K562 (cell line): Measurements from ENCODE around the gene UGP2. TPM values are rescaled to one million over a fixed set of nuclear protein-coding genes. Genes with fewer than 3 reads are reported as not detected.

Experiments
- ATAC-seq: fragments of 200-7000 bp; cut with Tn5 transposase; 3 replicates; pipeline ENCODE4 v1.9.1; 2020; ENCODE audit warnings: moderate library complexity
- BruUV-seq: library from RNA; stranded (reverse); fragments of 400-500 nt; replicated peaks from 2 replicates; lab custom pipeline; 2021; lab: Mats Ljungman, UMichigan
- CTCF ChIA-PET: fragments of 300-600 bp; formaldehyde crosslinking; extraction: SDS; loops from one replicate; lab custom pipeline; 2021; ENCODE audit warnings: low intra/inter-chr PET ratio; lab: Yijun Ruan, JAX
- POLR2A ChIA-PET: fragments of 300-600, 350-650 bp; sonication (Branson Sonifier 250); formaldehyde crosslinking; extraction: SDS; loops from one replicate; lab custom pipeline; 2021; ENCODE audit warnings: antibody characterized with exemption, inconsistent platforms; lab: Yijun Ruan, JAX
- DNase-seq, 4 experiments: peaks; one replicate each; pipeline versions ENCODE4 v3.0.0 to v3.0.0-alpha.2; 2011 to 2018; ENCODE audit warnings: low spot score in 3 of 4, mixed read lengths in 3 of 4; ENCODE audit errors: extremely low read depth in 1 of 4
- FAIRE-seq: peaks from 2 replicates; lab custom pipeline; 2011; peaks lifted over from hg19 to GRCh38; lab: Jason Lieb, UNC
- H2AFZ ChIP-seq: 2 replicates; pipeline ENCODE4 v1.6.0; 2011; ENCODE audit warnings: low read depth, low read length, control low read depth, inconsistent platforms
- H3K27ac ChIP-seq: fragments of 200-600 bp; 3 replicates; pipeline ENCODE4 v1.8.0; 2011; ENCODE audit warnings: low read depth, mild to moderate bottlenecking, control low read depth, inconsistent platforms, low read length, moderate library complexity, mixed read lengths; ENCODE audit errors: extremely low read depth
- H3K27me3 ChIP-seq, 2 experiments: fragments of 300-600 bp in 1 of 2; 2 replicates in 1 of 2; 3 replicates in 1 of 2; pipeline versions ENCODE4 v1.6.0 to v1.8.0; 2011; ENCODE audit warnings: inconsistent platforms in 2 of 2, low read length in 2 of 2, mild to moderate bottlenecking in 1 of 2, mixed read lengths in 1 of 2, moderate library complexity in 1 of 2; ENCODE audit not compliant: control insufficient read depth in 2 of 2, insufficient read depth in 2 of 2
- H3K36me3 ChIP-seq: fragments of 300-600 bp; 3 replicates; pipeline ENCODE4 v1.8.0; 2011; ENCODE audit warnings: mild to moderate bottlenecking, low read length, inconsistent platforms; ENCODE audit not compliant: control insufficient read depth, insufficient read depth
- H3K4me1 ChIP-seq, 2 experiments: fragments of 200-600 bp in 1 of 2; replicated peaks in 1 of 2; 2 replicates in 1 of 2; 3 replicates in 1 of 2; pipeline versions ENCODE4 v1.5.1 to v1.8.0; 2011; ENCODE audit warnings: inconsistent platforms in 2 of 2, low read length in 2 of 2, mild to moderate bottlenecking in 1 of 2, mixed read lengths in 1 of 2, moderate library complexity in 1 of 2; ENCODE audit not compliant: control insufficient read depth in 2 of 2, insufficient read depth in 2 of 2
- H3K4me2 ChIP-seq: 2 replicates; pipeline ENCODE4 v1.6.1; 2011; ENCODE audit warnings: low read length, control low read depth, inconsistent platforms, mixed read lengths; ENCODE audit not compliant: insufficient read depth
- H3K4me3 ChIP-seq: fragments of 200-600 bp; sonication (generic), shearing (Covaris generic); 2 replicates; pipeline ENCODE4 v1.5.1; 2016; ENCODE audit warnings: control low read depth, inconsistent platforms
- H3K79me2 ChIP-seq: fragments of 200-600 bp; 3 replicates; pipeline ENCODE4 v1.8.0; 2011; ENCODE audit warnings: low read length, inconsistent platforms; ENCODE audit not compliant: control insufficient read depth, insufficient read depth
- H3K9ac ChIP-seq, 2 experiments: 2 replicates each; pipeline versions ENCODE4 v1.6.0 to v1.6.1; 2011; ENCODE audit warnings: low read depth in 2 of 2, low read length in 2 of 2, control low read depth in 1 of 2, inconsistent platforms in 1 of 2, mild to moderate bottlenecking in 1 of 2, mixed read lengths in 1 of 2; ENCODE audit not compliant: insufficient read depth in 1 of 2
- H3K9me1 ChIP-seq: one replicate; pipeline ENCODE4 v1.6.0; 2011; ENCODE audit warnings: inconsistent platforms, mild to moderate bottlenecking, low read length, moderate library complexity; ENCODE audit not compliant: control insufficient read depth, insufficient read depth
- H3K9me3 ChIP-seq: replicated peaks from 2 replicates; pipeline ENCODE4 v1.5.1; 2011; ENCODE audit warnings: low read depth, low read length, inconsistent platforms; ENCODE audit not compliant: control insufficient read depth, insufficient read depth
- H4K20me1 ChIP-seq: replicated peaks from 2 replicates; pipeline ENCODE4 v1.6.1; 2011; ENCODE audit warnings: low read length, inconsistent platforms, mixed read lengths; ENCODE audit not compliant: control insufficient read depth, insufficient read depth
- ETV1 ChIP-seq: fragments of 450-650 bp; conservative IDR thresholded peaks from 2 replicates; pipeline ENCODE4 v1.6.1; 2016; ENCODE audit warnings: missing genetic modification characterization, control low read depth, low read depth, missing compliant biosample characterization
- FOXM1 ChIP-seq, 2 experiments: fragments of 450-650 bp in 1 of 2; sonication (generic) in 1 of 2; formaldehyde crosslinking in 1 of 2; IDR thresholded peaks; 2 replicates each; pipeline versions ENCODE4 v1.6.1 to v1.9.0; 2017 to 2022; ENCODE audit warnings: low read depth in 2 of 2, mild to moderate bottlenecking in 2 of 2, missing genetic modification reagents in 1 of 2, moderate library complexity in 1 of 2
- MCM2 ChIP-seq: fragments of 450-650 bp; IDR thresholded peaks from 2 replicates; pipeline ENCODE4 v1.6.1; 2017; ENCODE audit warnings: low read depth, mild to moderate bottlenecking
- MIER1 ChIP-seq: fragments of 450-650 bp; IDR thresholded peaks from 2 replicates; pipeline ENCODE4 v1.6.1; 2016; ENCODE audit warnings: antibody characterized with exemption, mild to moderate bottlenecking, low read depth
- NFRKB ChIP-seq: fragments of 450-650 bp; IDR thresholded peaks from 2 replicates; pipeline ENCODE4 v1.6.1; 2016; ENCODE audit warnings: low read depth
- NR4A1 ChIP-seq, 2 experiments: fragments of 250-450 bp in 1 of 2; fragments of 450-650 bp in 1 of 2; sonication (Bioruptor Pico) in 1 of 2; IDR thresholded peaks; 2 replicates each; pipeline versions ENCODE4 v1.4.0 to v1.6.1; 2016 to 2020; ENCODE audit warnings: mild to moderate bottlenecking in 2 of 2, missing compliant biosample characterization in 1 of 2, missing genetic modification characterization in 1 of 2, moderate library complexity in 1 of 2
- TCF7 ChIP-seq: sonication (generic); IDR thresholded peaks from 2 replicates; pipeline ENCODE4 v1.6.1; 2016; ENCODE audit warnings: antibody characterized with exemption, borderline replicate concordance
- THRAP3 ChIP-seq: fragments of 450-650 bp; IDR thresholded peaks from 2 replicates; pipeline ENCODE4 v1.6.1; 2016; ENCODE audit warnings: mild to moderate bottlenecking, inconsistent platforms, borderline replicate concordance
- ZNF583 ChIP-seq: fragments of 250-450 bp; sonication (Bioruptor Pico); IDR thresholded peaks from 2 replicates; pipeline ENCODE4 v1.4.0; 2020
- ZSCAN32 ChIP-seq: fragments of 450-650 bp; formaldehyde crosslinking; IDR thresholded peaks from 2 replicates; pipeline ENCODE4 v1.4.0; 2020; ENCODE audit warnings: mild to moderate bottlenecking, moderate library complexity
- WGBS: fragments of 100-300 bp; shearing (Covaris generic); methylation state at CpG from one replicate; pipeline ENCODE4 v1.1.6; 2016; ENCODE audit warnings: low coverage, mixed read lengths; ENCODE audit not compliant: insufficient coverage; ENCODE audit errors: missing lambda C conversion rate; 5-methylcytosine and 5-hydroxymethylcytosine counted together
- in situ Hi-C: fragments of 300-500 bp; cut with MboI; formaldehyde crosslinking; loops from 4 replicates; pipeline ENCODE4 v1.15.0; 2018; ENCODE audit warnings: inconsistent platforms, mixed read lengths
- intact Hi-C: fragments of 100-400 bp; cut with micrococcal nuclease; formaldehyde crosslinking; loops from 2 replicates; pipeline ENCODE4 v1.14.2; 2022
- polyA plus RNA-seq, 8 experiments: library from polyadenylated mRNA; depleted of rRNA in 4 of 8; stranded (reverse) in 5 of 8; unstranded in 3 of 8; fragments of >200 nt; fragmentation: Nextera tagmentation in 2 of 8; fragmentation: Illumina TruSeq in 1 of 8; extraction: Ambion mirVana in 2 of 8; extraction: Trizol in 1 of 8; gene quantifications; 2 replicates each; pipeline versions ENCODE4 v1.2.1 to v1.2.3, GENCODE V29; 2011 to 2014; ENCODE audit warnings: inconsistent platforms in 1 of 8, missing spikeins in 1 of 8
- total RNA-seq, 7 experiments: library from RNA; depleted of rRNA in 6 of 7; stranded (reverse); fragments of >200 nt in 6 of 7; fragmentation: Illumina TruSeq in 2 of 7; extraction: Trizol in 2 of 7; gene quantifications; 2 replicates each; pipeline versions ENCODE4 v1.2.1 to v1.2.3, GENCODE V29; 2011 to 2021; ENCODE audit warnings: low replicate concordance in 1 of 7
- TF ChIP-seq, protein P1 (sequence below): fragments of 450-650 bp; IDR thresholded peaks from 2 replicates; pipeline ENCODE4 v1.6.1; 2018; ENCODE audit not compliant: partially characterized antibody
- TF ChIP-seq, protein P2 (sequence below): fragments of 450-650 bp; conservative IDR thresholded peaks from 2 replicates; pipeline ENCODE4 v1.6.1; 2016; ENCODE audit warnings: missing genetic modification characterization, low read depth, mild to moderate bottlenecking, missing compliant biosample characterization, moderate library complexity

UGP2 gene
- total and polyA plus RNA-seq, 9 of the 15 experiments (the other 6 are each of a cell fraction or from before 2014, with no cell fraction given): 25.2 to 69.3 (median 58.9) TPM

DNA sequence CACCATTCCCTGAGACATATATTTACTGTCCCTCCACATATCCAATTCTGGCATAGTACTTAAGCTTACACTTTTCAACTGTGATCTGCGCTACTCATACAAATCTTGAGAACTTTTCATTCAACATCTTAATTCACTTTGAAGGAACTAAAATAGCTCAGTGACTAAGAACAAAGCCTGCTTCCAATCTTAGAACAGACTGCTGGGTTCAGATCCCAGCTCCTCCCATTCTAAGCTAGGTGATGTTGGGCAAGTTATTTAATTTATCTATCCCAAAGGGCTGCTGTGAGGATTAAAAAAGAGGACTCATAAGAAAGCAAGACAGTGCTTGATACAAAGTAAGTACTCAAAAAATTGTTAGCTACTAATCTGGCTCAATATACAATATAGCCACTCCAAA lies 57.9 kb downstream of the UGP2 start:
- DNase-seq (no peak), ATAC-seq (no peak), FAIRE-seq (no peak)
- H4K20me1 ChIP-seq: no peaks in the 10 kb centered on the region
- no peak for TF ChIP-seq ZNF583 (CRISPR knock-in tag)
- no peak for TF ChIP-seq MCM2
- no peak for TF ChIP-seq NR4A1 (CRISPR knock-in tag; IDR thresholded peaks at IDR 0.05)
- TF ChIP-seq NR4A1 (tag; IDR thresholded peaks at IDR 0.05): no peak
- no peak for TF ChIP-seq ETV1 (tag)
- no peaks in the 10 kb centered on the region for H3K9me1 ChIP-seq
- 100% methylated on average over 1 of the region's 1 CpG for WGBS
- H3K4me2 ChIP-seq: no peak overlapping the region
- H3K4me1 ChIP-seq: no peaks in the 10 kb centered on the region
- H3K4me3 ChIP-seq: no peak overlapping the region
- intact Hi-C loops: no loop called here
- ChIA-PET POLR2A (interaction anchor here (0.6 kb wide), 1 partner anchor 315 kb away, joined by 3 read pairs; no protein-coding TSS in a partner anchor), CTCF (no interaction called here)
- no TSS peak for BruUV-seq
- no peaks in the 10 kb centered on the region for H3K27me3 ChIP-seq
- H3K79me2 ChIP-seq: no peaks in the 10 kb centered on the region
- peaks cover 33% of the 10 kb centered on the region; the same call in 1 of the 3 replicates for H3K36me3 ChIP-seq
- in situ Hi-C loops: no loop called here
- 0 out of 2 replicates have a peak, but pooled peaks cover 3% of the 10 kb centered on the region for H3K9me3 ChIP-seq
- H2AFZ ChIP-seq: no peak overlapping the region
- no peak overlapping the region for H3K9ac ChIP-seq
- no peak overlapping the region for H3K27ac ChIP-seq

DNA sequence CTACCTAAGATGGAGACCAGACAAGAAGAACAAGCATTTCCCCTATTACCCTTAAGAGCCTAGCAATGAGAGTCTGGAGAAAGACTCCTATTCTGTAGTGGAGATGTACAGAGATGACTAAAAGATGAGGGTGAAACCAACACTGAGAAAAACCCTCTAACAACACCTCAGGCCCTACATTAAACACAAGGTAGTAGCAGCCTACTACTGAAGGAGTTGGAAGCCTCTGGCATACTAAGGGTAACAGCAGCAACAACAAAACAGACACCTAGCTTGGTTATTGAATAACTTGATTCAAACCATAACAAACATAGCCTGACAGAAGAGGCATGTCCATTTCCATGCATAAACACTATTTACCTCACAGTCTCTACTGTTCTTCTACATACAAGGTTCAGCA lies 60.5 kb downstream of the UGP2 start:
- no peaks in the 10 kb centered on the region for H4K20me1 ChIP-seq
- H3K4me3 ChIP-seq: no peak overlapping the region
- no peaks in the 10 kb centered on the region for H3K79me2 ChIP-seq
- in situ Hi-C loops: no loop called here
- ATAC-seq (no peak), DNase-seq (no peak), FAIRE-seq (no peak)
- BruUV-seq: no TSS peak
- H3K4me1 ChIP-seq: no peaks in the 10 kb centered on the region
- no peak overlapping the region for H2AFZ ChIP-seq
- no peak overlapping the region for H3K4me2 ChIP-seq
- H3K36me3 ChIP-seq: peaks cover 28% of the 10 kb centered on the region; the same call in 2 of the 3 replicates
- peaks cover 7% of the 10 kb centered on the region for H3K9me3 ChIP-seq
- intact Hi-C loops: no loop called here
- no peaks in the 10 kb centered on the region for H3K9me1 ChIP-seq
- ChIA-PET CTCF (no interaction called here), POLR2A (no interaction called here)
- H3K9ac ChIP-seq: no peak overlapping the region
- H3K27ac ChIP-seq: no peak overlapping the region
- no peaks in the 10 kb centered on the region for H3K27me3 ChIP-seq
- no peak for TF ChIP-seq FOXM1 (IDR thresholded peaks at IDR 0.05; ENCODE audit: low read depth)
- no peak for TF ChIP-seq FOXM1 (CRISPR knock-in tag; IDR thresholded peaks at IDR 0.05; ENCODE audit: low read depth)
- no peak for TF ChIP-seq TCF7
- TF ChIP-seq THRAP3: no peak
- no peak for TF ChIP-seq MIER1
- TF ChIP-seq, protein P1, sequence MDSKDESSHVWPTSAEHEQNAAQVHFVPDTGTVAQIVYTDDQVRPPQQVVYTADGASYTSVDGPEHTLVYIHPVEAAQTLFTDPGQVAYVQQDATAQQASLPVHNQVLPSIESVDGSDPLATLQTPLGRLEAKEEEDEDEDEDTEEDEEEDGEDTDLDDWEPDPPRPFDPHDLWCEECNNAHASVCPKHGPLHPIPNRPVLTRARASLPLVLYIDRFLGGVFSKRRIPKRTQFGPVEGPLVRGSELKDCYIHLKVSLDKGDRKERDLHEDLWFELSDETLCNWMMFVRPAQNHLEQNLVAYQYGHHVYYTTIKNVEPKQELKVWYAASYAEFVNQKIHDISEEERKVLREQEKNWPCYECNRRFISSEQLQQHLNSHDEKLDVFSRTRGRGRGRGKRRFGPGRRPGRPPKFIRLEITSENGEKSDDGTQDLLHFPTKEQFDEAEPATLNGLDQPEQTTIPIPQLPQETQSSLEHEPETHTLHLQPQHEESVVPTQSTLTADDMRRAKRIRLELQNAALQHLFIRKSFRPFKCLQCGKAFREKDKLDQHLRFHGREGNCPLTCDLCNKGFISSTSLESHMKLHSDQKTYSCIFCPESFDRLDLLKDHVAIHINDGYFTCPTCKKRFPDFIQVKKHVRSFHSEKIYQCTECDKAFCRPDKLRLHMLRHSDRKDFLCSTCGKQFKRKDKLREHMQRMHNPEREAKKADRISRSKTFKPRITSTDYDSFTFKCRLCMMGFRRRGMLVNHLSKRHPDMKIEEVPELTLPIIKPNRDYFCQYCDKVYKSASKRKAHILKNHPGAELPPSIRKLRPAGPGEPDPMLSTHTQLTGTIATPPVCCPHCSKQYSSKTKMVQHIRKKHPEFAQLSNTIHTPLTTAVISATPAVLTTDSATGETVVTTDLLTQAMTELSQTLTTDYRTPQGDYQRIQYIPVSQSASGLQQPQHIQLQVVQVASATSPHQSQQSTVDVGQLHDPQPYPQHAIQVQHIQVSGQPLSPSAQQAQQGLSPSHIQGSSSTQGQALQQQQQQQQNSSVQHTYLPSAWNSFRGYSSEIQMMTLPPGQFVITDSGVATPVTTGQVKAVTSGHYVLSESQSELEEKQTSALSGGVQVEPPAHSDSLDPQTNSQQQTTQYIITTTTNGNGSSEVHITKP: no peak
- TF ChIP-seq, protein P2, sequence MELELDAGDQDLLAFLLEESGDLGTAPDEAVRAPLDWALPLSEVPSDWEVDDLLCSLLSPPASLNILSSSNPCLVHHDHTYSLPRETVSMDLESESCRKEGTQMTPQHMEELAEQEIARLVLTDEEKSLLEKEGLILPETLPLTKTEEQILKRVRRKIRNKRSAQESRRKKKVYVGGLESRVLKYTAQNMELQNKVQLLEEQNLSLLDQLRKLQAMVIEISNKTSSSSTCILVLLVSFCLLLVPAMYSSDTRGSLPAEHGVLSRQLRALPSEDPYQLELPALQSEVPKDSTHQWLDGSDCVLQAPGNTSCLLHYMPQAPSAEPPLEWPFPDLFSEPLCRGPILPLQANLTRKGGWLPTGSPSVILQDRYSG (tag): no peak
- no peak for TF ChIP-seq NFRKB
- no peak for TF ChIP-seq ZSCAN32 (CRISPR knock-in tag)
